Measurements from ENCODE around the gene TESMIN. TPM values are rescaled to one million over a fixed set of nuclear protein-coding genes. Genes with fewer than 3 reads are reported as not detected.

TESMIN gene
- total RNA-seq, 1 experiment from 2014 or later: 45.2 TPM

- no peak for TF ChIP-seq CTCF (conservative IDR thresholded peaks at IDR 0.05)
- Histone ChIP-seq H2BK20ac (ENCODE audit: low read depth, low read length, poor library complexity, severe bottlenecking) (no peak overlapping the region), H3K23me2 (ENCODE audit: insufficient read length, low read depth, low read length, poor library complexity, severe bottlenecking) (no peaks in the 10 kb centered on the region), H2AK5ac (ENCODE audit: insufficient read length, low read length) (no peak overlapping the region), H2BK12ac (ENCODE audit: insufficient read length, low read depth, low read length) (no peak overlapping the region), H3K27ac (ENCODE audit: insufficient read length, low read depth, low read length) (no peak overlapping the region), H2AFZ (ENCODE audit: low read length) (no peak overlapping the region), H3T11ph (ENCODE audit: low read length) (no peak overlapping the region), H4K8ac (replicated peaks; ENCODE audit: insufficient read length, low read depth, low read length) (no peak overlapping the region), H3K4me1 (ENCODE audit: insufficient read depth, low read length) (peaks cover 3% of the 10 kb centered on the region; the same call in 1 of the 2 replicates), H3K14ac (ENCODE audit: insufficient read depth, low read length) (no peak overlapping the region), H3K18ac (ENCODE audit: insufficient read length, low read depth, low read length) (no peak overlapping the region), H4K91ac (ENCODE audit: insufficient read length, low read depth, low read length) (no peak overlapping the region), H3K4me2 (ENCODE audit: insufficient read depth, insufficient read length, low read length) (no peak overlapping the region), H3K27me3 (ENCODE audit: insufficient read depth, low read length) (no peaks in the 10 kb centered on the region), H3K79me2 (ENCODE audit: insufficient read depth, low read length) (no peaks in the 10 kb centered on the region), H3K23ac (ENCODE audit: insufficient read length, low read depth, low read length) (no peak overlapping the region), H3K56ac (ENCODE audit: insufficient read length, low read depth, low read length) (no peak overlapping the region), H3K9me3 (ENCODE audit: control insufficient read depth, low read depth, low read length) (no peaks in the 10 kb centered on the region), H3K9ac (ENCODE audit: extremely low read depth, insufficient read length, low read length) (no peak overlapping the region), H3K4ac (ENCODE audit: low read depth, low read length) (no peak overlapping the region), H2BK5ac (ENCODE audit: insufficient read length, low read length) (no peak overlapping the region), H2BK120ac (ENCODE audit: low read depth, low read length, poor library complexity, severe bottlenecking) (no peak overlapping the region), H4K20me1 (ENCODE audit: control insufficient read depth, insufficient read depth, insufficient read length) (no peaks in the 10 kb centered on the region), H2BK15ac (ENCODE audit: low read depth, low read length) (no peak overlapping the region), H3K79me1 (ENCODE audit: insufficient read depth, low read depth, low read length, poor library complexity, severe bottlenecking) (no peaks in the 10 kb centered on the region), H4K5ac (ENCODE audit: insufficient read length, low read depth, low read length) (no peak overlapping the region)
- Mint-ChIP-seq H3K27ac (no peak overlapping the region), H3K9me3 (no peaks in the 10 kb centered on the region), H3K36me3 (ENCODE audit: insufficient read depth in 1 of 3, low read depth in 3 of 3) (peaks cover 0 to 7% (median 0%) of the 10 kb centered on the region in 3 experiments; a peak in 1 of 7 replicates), H3K4me1 (peaks cover 7 to 8% of the 10 kb centered on the region in 2 experiments), H3K27me3 (ENCODE audit: low read depth) (no peaks in the 10 kb centered on the region), H3K4me3 (no peak overlapping the region)
- WGBS (ENCODE audit: extremely low coverage, insufficient read length, low lambda C conversion rate): no CpG with 5 or more reads among the region's 20 CpGs
- no peak for DNase-seq
Measured at GRCh38 chr11:68776442-68777235, 25.3 kb upstream of the TESMIN start.
